ENCODE measurements around the gene TMC6. TPM values are rescaled to one million over a fixed set of nuclear protein-coding genes. Genes with fewer than 3 reads are reported as not detected.
A peak's percentile ranks its signal among the peaks of the same experiment; 100 is the strongest.

The TMC6 gene
- total and polyA plus RNA-seq, 2 of the 13 experiments (the other 11 are each of a cell fraction or from before 2014, with no cell fraction given), result 48.4 to 99.1 TPM

DNA sequence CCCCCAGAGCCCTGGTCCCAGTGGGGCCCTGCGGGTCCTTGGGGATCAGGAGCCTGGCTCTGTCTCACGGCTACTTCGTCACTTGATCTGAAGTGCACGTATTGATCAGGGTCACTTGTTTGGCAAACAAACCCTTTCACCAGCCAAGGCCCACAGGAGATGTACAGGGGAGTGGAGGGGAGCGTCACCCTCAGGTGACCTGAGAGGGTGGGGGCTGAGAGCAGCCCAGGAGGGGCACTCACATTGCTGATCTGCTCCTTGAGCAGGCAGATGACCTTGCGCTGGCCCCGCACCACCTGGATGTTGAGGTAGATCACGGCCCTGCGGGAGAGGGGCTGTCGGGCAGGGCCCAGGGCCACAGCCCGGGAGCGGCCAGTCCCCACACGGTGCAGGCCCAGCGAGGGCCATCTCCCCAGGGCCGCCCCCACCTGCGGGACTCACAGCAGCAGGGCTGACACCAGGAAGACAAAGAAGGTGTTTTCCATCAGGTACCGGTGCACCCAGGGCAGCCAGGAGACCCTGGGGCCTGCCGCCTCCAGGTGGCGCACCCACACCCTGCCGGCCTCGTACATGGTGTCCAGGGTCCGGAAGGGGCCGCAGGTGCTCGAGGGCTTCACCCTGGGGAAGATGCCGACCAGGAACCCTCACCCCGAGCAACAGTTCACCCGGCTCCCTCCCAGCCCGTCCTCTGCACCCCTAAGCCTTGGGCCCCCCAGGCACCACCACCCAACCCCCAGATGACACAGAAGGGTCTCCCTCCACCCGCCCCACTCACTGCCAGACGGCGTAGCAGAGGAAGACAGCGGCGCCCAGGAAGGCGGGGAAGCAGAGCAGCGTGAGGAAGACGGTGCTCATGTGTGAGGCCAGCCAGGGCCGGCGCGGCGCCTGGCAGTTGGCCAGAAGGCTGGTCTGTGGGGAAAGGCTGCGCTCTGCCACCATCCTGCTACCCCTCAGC lies 11.3 kb downstream of the TMC6 start (continued):
- TF ChIP-seq, protein P1, sequence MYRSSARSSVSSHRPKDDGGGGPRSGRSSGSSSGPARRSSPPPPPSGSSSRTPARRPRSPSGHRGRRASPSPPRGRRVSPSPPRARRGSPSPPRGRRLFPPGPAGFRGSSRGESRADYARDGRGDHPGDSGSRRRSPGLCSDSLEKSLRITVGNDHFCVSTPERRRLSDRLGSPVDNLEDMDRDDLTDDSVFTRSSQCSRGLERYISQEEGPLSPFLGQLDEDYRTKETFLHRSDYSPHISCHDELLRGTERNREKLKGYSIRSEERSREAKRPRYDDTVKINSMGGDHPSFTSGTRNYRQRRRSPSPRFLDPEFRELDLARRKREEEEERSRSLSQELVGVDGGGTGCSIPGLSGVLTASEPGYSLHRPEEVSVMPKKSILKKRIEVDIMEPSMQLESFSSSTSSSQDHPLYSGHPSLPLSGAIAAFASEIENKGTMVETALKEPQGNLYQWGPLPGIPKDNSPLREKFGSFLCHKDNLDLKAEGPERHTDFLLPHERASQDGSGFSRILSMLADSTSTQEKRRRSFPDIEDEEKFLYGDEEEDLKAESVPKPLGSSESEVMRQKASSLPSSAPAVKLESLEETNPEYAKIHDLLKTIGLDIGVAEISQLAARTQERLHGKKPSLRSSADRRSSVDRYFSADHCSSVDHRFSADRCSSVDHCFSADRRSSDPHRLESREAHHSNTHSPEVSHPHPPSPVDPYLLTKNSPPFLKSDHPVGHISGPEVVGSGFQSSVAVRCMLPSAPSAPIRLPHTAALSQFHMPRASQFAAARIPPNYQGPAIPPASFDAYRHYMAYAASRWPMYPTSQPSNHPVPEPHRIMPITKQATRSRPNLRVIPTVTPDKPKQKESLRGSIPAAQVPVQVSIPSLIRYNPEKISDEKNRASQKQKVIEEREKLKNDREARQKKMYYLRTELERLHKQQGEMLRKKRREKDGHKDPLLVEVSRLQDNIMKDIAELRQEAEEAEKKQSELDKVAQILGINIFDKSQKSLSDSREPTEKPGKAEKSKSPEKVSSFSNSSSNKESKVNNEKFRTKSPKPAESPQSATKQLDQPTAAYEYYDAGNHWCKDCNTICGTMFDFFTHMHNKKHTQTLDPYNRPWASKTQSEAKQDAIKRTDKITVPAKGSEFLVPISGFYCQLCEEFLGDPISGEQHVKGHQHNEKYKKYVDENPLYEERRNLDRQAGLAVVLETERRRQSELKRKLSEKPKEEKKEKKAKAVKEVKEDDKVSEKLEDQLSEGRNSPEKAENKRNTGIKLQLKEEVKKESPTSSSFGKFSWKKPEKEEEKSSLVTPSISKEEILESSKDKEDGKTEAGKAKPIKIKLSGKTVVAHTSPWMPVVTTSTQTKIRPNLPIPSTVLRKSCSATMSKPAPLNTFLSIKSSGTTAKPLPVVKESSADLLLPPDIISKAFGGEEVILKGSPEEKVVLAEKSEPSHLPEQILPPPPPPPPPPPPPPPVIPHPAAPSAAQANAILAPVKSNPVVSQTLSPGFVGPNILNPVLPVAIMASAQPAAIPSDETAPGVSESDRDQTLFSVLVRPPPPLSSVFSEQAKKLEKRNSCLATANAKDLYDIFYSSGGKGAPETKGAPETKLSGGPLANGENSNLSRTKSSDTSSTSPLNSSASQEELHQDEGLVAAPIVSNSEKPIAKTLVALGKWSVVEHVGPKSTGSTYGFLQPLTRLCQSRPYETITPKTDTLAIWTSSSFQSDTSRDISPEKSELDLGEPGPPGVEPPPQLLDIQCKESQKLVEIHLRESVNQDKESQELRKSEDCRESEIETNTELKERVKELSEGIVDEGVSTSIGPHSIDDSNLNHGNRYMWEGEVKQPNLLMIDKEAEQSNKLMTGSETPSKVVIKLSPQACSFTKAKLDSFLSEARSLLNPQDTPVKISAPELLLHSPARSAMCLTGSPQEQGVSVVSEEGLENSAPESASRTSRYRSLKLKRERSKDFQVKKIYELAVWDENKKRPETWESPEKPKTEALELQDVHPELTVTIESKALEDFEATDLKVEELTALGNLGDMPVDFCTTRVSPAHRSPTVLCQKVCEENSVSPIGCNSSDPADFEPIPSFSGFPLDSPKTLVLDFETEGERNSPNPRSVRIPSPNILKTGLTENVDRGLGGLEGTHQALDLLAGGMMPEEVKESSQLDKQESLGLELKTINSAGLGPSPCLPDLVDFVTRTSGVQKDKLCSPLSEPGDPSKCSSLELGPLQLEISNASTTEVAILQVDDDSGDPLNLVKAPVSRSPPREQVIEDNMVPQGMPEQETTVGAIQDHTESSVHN (CRISPR knock-in tag; IDR thresholded peaks at IDR 0.05), result peak; percentile 68; the same call in 1 of the 2 replicates
- no peak for TF ChIP-seq ZC3H13 (CRISPR knock-in tag; IDR thresholded peaks at IDR 0.05)
- 0 out of 2 replicates have a peak, but pooled peaks have one; percentile 20 for TF ChIP-seq ZBTB7A (CRISPR knock-in tag; IDR thresholded peaks at IDR 0.05)
- TF ChIP-seq ZBTB3 (CRISPR knock-in tag; IDR thresholded peaks at IDR 0.05; ENCODE audit: borderline replicate concordance, low read depth), result no peak
- TF ChIP-seq, protein P2, sequence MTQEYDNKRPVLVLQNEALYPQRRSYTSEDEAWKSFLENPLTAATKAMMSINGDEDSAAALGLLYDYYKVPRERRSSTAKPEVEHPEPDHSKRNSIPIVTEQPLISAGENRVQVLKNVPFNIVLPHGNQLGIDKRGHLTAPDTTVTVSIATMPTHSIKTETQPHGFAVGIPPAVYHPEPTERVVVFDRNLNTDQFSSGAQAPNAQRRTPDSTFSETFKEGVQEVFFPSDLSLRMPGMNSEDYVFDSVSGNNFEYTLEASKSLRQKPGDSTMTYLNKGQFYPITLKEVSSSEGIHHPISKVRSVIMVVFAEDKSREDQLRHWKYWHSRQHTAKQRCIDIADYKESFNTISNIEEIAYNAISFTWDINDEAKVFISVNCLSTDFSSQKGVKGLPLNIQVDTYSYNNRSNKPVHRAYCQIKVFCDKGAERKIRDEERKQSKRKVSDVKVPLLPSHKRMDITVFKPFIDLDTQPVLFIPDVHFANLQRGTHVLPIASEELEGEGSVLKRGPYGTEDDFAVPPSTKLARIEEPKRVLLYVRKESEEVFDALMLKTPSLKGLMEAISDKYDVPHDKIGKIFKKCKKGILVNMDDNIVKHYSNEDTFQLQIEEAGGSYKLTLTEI (CRISPR knock-in tag; conservative IDR thresholded peaks at IDR 0.05), result no peak
- TF ChIP-seq, protein P3, sequence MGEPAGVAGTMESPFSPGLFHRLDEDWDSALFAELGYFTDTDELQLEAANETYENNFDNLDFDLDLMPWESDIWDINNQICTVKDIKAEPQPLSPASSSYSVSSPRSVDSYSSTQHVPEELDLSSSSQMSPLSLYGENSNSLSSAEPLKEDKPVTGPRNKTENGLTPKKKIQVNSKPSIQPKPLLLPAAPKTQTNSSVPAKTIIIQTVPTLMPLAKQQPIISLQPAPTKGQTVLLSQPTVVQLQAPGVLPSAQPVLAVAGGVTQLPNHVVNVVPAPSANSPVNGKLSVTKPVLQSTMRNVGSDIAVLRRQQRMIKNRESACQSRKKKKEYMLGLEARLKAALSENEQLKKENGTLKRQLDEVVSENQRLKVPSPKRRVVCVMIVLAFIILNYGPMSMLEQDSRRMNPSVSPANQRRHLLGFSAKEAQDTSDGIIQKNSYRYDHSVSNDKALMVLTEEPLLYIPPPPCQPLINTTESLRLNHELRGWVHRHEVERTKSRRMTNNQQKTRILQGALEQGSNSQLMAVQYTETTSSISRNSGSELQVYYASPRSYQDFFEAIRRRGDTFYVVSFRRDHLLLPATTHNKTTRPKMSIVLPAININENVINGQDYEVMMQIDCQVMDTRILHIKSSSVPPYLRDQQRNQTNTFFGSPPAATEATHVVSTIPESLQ (CRISPR knock-in tag; conservative IDR thresholded peaks at IDR 0.05), result no peak
- no peak; the same call in 1 of the 2 replicates for TF ChIP-seq PPARG (CRISPR knock-in tag; conservative IDR thresholded peaks at IDR 0.05)
- TF ChIP-seq U2AF1 (optimal IDR thresholded peaks at IDR 0.05; ENCODE audit: low read depth, low read length), result no peak
- peak; percentile 4; the same call in 1 of the 2 replicates for TF ChIP-seq ZNF891 (CRISPR knock-in tag; IDR thresholded peaks at IDR 0.05)
- no peak for TF ChIP-seq GATA4 (IDR thresholded peaks at IDR 0.05; ENCODE audit: borderline replicate concordance, low read depth)
- no peak for TF ChIP-seq ZMYM2 (CRISPR knock-in tag; IDR thresholded peaks at IDR 0.05)
- no peak for TF ChIP-seq ATF7-NPFF (CRISPR knock-in tag; IDR thresholded peaks at IDR 0.05; ENCODE audit: low read depth)
- TF ChIP-seq HHEX (CRISPR knock-in tag; IDR thresholded peaks at IDR 0.05), result no peak
- TF ChIP-seq, protein P4, sequence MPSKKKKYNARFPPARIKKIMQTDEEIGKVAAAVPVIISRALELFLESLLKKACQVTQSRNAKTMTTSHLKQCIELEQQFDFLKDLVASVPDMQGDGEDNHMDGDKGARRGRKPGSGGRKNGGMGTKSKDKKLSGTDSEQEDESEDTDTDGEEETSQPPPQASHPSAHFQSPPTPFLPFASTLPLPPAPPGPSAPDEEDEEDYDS (CRISPR knock-in tag; IDR thresholded peaks at IDR 0.05), result no peak
- no peak for TF ChIP-seq ZNF337 (CRISPR knock-in tag; IDR thresholded peaks at IDR 0.05; ENCODE audit: borderline replicate concordance, low read depth)
- TF ChIP-seq RELA (CRISPR knock-in tag; IDR thresholded peaks at IDR 0.05), result no peak

Measured in HepG2 (cell line).